Activated CD4-positive, CD25-positive, alpha-beta regulatory T cell treated with anti-CD3 and anti-CD28 coated beads, Interleukin-2, amount 50 U/mL, for 72 hours (primary cell): ENCODE results near the gene LRIG3.
"Not testable (repeated sequence)": the region's sequence is repeated elsewhere in the genome, so short reads cannot be mapped to it uniquely, and the experiment has no call there.

Source experiments
- DNase-seq: peaks from one replicate; pipeline ENCODE4 v3.0.0; 2021

LRIG3 gene

GRCh38 chr12:58895053-58895452 lies 25.3 kb downstream of the LRIG3 start:
- no peak for DNase-seq

DNA sequence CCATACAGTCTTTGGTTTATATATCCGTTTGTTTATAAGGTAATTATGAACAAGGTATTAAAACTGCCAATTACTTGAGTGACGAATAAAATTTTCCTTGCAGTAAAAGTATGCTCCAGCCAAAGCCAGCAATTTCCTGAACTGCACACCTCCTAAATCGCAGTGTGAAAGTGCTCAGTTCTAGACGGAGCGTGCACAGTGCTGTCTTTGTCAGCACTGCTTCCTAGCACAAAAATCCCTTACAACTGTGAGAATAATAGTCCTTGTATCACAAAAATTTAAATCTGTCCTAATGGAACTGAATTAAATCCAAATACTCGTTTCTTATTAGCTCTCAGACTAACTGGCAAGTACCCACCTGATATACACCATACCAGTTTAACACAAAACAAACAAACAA lies 26.3 kb downstream of the LRIG3 start:
- no peak for DNase-seq

DNA sequence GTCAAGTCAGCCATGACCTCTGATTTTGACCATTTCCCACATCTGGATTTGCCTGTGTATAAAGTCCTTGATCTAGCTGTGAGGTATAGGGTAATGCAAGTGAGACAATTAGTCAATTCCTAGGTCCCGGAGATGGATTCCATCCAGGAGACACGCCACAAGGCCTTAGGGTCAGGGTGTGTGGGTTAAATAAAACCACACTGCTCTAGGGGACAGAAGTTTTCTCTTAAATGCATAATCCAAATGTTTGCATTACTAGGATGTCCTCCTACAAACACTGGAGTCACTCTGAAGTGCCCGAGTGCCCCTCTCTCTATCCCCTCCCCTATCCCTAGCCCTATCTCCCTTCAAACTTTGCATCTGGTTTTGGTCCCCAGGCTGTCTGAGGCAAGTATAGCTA lies 26.8 kb downstream of the LRIG3 start:
- no peak for DNase-seq

DNA sequence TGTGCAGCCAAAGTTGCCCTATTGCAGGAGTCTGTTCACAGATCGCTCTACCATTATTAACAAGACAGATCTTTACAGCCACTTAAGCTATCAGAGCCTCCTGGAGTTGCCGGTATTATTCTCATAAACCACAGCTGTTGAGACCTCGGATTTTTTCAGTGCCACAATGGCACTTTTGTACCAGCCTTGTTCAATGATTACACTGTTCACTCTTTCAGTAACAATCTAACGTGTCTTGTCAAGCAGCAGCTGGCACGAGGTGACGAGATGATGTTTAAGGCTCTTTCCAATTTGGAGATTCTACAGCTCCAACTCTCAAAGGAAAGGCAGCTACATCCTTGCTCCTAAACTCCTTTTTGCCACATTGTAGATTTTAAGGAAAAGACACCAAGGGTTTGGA lies 30.7 kb downstream of the LRIG3 start:
- no peak for DNase-seq

- no peak for DNase-seq
Observed at GRCh38 chr12:58888131-58888783, 32.0 kb downstream of the LRIG3 start.

GRCh38 chr12:58887068-58887467 lies 33.2 kb downstream of the LRIG3 start:
- no peak for DNase-seq

DNA sequence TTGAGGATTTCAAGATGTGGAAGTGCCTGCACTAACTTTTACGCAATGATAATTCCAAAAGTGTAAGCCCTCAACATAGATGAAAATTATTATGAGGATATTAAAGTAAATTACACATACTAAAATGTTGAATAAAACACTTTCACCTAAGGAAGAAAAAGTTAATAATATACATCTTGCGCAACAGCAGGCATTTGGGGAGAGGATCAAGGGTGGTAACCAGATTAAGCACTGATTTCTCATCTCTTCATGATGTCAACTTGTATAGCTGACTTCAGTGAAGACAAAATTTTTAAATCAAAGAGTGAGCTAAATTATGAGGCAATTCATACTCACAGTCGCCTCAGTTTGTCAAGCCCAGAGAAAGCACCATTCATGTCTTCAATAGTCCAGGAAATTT lies 33.8 kb downstream of the LRIG3 start:
- no peak for DNase-seq

DNA sequence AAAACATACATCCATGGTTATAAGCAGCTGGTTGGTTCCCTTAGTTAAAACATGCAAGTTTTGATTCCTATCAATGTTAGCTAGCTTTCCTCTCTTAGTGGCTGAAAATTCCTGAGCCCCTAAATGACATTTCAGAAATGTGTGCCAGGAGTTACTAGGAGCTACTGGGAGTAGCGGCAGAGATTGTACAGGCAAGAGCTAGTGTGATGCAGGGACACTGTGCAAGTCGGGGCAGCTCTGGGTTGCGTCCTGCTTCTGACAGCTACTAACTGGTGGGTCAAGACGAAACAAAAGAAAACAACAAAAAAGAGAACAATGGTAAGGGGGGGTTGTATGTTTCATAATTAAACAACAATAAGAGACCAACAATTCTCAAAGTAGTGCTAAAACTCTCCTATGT lies 35.4 kb downstream of the LRIG3 start:
- no peak for DNase-seq

DNA sequence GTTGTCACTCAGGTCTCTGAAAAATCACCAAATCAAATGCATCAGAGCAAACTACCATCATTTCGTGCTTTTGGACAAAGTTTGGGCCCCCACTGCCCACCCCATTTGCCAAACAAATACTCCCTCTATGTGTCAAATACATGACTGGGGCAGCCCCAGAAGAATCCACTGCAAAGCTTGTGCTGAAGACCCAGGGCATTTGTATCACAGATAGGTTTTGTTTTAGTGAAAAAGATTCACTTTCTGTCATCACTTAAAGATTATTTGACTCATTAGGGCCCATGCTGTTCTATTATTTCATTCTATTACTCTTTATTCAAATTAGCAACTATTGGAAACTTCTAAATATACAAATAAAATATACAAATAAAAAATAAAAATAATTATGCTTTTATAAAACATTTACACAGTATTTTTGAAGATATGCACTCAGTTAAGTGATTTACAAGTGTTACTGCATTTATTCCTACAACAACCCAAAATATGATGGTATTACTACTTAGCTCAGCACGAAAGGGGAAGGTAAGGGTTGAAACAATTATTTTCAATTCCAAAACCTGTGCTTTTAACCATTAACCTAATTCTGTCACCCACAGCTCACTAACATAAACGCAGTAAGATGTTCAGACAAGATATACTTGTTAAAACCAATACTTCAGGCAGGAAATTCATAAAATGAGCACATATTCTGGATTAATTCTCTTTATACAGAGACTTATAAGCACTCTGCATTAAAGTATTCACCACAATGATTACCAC lies 36.5 kb downstream of the LRIG3 start:
- no peak for DNase-seq

DNA sequence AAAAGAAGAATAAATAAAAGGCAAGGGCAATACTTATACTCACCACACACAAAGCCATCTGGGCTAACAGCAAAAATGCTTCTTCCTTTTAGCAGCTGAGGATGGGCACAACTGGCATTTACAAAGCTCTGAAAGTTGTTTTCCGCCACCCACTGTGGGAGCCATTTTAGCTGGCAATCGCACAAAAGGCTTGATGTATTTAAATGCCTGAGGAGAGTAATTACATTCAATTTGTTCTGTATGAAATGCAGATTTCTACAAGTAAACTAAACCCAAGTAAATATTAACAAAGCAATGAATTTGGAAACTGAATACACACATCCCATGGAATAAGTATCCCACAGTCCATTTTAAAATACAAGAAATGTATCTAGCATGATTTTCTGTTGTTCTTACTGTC lies 37.5 kb downstream of the LRIG3 start:
- no peak for DNase-seq

GRCh38 chr12:58881816-58882215 lies 38.5 kb downstream of the LRIG3 start:
- DNase-seq, result no peak

DNA sequence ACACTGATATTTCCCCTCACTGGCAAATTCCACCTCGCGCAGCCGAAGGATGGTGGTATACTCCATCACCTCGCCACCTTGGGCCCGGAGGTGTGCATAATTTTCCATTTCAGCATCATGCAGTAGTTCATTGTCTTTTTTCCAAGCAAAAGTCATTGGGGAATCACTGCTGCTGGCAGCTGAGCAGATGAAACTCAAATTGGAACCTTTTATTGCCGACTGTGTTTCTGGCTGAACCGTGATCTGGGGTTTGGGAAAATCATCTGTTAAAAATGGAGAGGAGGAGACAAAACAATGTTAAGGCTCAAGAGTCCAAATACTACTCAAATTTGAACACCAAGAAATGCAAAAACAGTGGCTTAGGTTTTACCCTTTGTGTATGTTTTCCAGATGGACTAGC lies 39.7 kb downstream of the LRIG3 start:
- DNase-seq, result no peak

- no peak for DNase-seq
Observed at GRCh38 chr12:58877243-58877743, 43.0 kb downstream of the LRIG3 start.

DNA sequence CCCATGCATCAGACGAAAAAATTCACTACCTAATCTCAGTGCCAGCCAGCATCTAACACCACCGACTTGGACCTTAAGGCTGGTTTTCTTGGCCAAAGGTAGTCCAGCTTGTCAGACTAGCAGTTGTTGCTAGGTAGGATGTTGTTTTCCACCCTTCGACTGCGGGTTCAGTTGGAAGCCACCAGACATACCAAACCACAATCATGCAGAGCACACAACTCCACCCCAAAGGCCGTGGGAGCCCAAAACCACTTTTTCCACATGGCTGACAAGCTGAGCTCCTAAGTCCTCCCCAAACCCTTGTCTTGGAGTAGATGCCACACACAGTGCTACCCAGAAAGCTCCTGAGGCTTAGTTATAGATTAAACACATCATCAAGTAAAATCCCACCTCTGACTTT lies 46.8 kb downstream of the LRIG3 start:
- DNase-seq, result no peak

DNA sequence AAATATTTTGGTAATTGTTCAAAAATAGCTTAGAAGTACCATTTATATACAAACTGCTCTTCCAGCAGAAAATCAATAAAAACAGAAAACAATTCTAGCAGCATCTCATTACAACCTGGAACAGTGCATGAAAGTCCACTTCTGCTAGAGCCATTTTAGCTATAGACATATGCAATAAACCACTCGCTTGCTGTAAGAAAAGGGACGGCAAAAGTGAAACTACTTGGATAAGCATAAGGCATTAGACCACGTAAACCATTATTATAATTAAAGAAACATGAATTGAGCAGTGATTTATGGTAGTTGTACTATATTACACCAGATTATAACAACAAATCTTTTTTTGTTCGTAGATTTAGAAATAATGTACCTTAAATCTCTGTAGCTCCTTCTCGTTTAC lies 48.7 kb downstream of the LRIG3 start:
- no peak for DNase-seq

- no peak for DNase-seq
Observed at GRCh38 chr12:58870595-58870994, 49.7 kb downstream of the LRIG3 start.

- DNase-seq, result no peak
Observed at GRCh38 chr12:58860788-58861240, 59.5 kb downstream of the LRIG3 start.

GRCh38 chr12:58860056-58860787 lies 60.1 kb downstream of the LRIG3 start:
- DNase-seq, result no peak

DNA sequence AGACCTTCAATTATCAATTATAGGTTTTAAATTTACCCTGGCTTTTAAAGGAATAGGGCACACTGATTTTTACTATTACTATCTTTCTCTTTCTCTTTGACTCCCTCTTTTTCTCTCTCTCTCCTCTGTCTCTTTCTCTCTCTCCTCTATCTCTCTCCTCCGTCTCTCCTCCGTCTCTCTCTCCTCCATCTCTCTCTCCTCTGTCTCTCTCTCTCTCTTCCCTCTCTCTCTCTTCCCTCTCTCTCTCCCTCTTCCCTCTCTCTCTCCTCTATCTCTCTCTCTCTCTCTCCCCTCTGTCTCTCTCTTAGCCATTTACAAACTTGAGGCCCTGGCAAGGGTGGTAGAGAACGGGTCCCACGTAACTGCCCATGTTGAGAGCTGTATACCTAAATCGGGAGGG lies 62.3 kb downstream of the LRIG3 start:
- no peak for DNase-seq

GRCh38 chr12:58857206-58857605 lies 63.1 kb downstream of the LRIG3 start:
- DNase-seq, result not testable (repeated sequence)

DNA sequence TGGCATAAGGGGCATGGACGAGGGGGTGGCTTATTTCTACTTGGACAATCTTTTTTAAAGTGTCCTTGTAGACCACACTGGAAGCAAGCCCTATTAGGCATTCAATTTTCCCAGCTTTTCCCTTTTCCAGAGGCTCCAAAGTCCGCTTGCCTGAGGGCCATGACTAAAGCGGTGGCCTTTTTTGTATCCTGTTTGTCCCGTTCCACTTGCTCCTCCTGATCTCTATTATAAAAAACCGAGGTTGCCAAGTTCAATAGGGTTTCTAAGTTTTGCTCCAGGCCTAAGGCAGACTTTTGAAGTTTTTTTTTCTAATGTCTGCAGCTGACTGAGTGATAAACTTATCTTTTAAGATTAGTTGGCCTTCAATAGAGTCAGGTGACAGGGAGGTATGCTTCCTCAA lies 64.7 kb downstream of the LRIG3 start:
- not testable (repeated sequence) for DNase-seq

DNA sequence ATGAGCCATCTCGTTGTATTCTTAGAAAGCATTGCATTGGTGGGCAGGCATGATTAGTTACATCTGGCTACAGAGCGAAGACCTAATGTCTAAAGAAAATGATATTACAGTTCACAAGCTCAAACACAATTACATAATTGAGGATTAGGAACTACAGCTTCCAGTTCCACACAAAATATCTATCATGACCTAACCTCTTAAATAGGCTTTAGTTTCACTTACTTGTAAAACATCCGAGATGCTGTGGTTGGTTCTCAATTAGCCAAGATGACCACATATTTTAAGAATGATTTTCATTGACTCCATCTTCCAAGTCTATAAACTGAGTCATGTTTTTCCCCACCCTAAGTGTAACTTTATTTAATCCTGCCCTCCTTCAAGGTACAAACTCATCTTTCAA lies 69.5 kb downstream of the LRIG3 start:
- DNase-seq, result no peak

DNA sequence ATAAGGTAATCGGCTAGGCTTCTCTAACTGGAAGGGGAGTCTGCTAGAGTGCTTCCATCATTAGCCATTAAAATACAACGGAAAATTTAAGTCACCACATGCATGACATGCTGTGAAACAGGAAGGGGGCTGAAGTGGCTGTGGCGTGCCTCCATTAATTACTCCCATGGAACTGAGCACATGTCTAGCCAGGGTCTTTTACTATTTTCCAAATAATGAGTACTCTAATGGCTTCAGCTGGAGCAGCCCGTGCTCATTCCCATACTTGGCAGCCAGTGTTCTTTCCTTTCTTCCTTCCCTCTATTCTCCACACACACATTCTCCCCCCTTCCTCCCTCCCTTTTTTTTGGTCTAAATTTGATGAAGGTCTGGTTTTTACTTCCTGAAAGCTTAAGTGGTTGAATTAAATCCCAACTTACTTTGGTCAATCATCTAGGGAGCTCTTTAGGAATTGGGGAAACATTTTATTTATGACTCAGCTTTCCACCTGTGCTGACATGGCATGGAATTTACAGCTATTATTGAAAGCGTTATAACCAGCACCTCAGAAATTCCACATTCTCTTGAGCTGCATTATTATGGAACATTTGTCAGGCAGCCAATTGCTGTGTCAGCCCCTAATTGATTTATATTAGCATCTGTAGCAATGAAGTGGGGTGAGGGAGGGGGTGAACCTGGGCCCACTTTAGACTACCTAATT lies 72.3 kb downstream of the LRIG3 start:
- no peak for DNase-seq
